Heart left ventricle (tissue), 13 donors: ENCODE results near the gene CTSK.

ENCODE experiments used
- POLR2A ChIP-seq, 2 donors: fragments of 450-650 bp; IDR thresholded peaks; one replicate each; pipeline ENCODE4 v1.6.1; 2017; ENCODE audit warnings: antibody characterized with exemption in 2 of 2, mild to moderate bottlenecking in 2 of 2, moderate library complexity in 2 of 2
- TF ChIP-seq, protein P1 (sequence below), 12 donors: fragments of 200-600 bp; sonication (generic) in 4 of 12; IDR thresholded peaks; one replicate each; pipeline versions ENCODE4 v1.5.0 to v1.8.0; 2018 to 2022; ENCODE audit warnings: antibody characterized with exemption in 12 of 12, mild to moderate bottlenecking in 5 of 12
- donor health status: ischemic (EF 13 %, LVEDD 7.1; RV severe dilation, severe dysfunction).
- donor health status: DM: no; HTN: yes; CAD: no.
- donor health status: DM: no; HTN: no; CAD: no.
- donor health status: ischemic (EF 25% LVEDD 6.9; RV normal size, moderate dysfunction).
- donor health status: ischemic (EF 25% LVEDD 5.7; RV mildly dilated, moderate dysfunction).
- donor health status: ischemic (EF 35%, LVEDD 5.7; RV mildly dilated, moderate dysfunction).
- donor health status: nonischemic (EF 11% LVEDD 7.7; RV severe dilation, severe dysfunction).
- donor health status: DM: yes; HTN: yes; CAD: no.
- donor health status: PGD.
- donor health status: ischemic (EF 29% LVEDD 5.4; RV normal size, mild dysfunction).
- donor health status: nonischemic (EF 23%, LVEDD 6.1; RV moderate dilation, normal function).

DNA sequence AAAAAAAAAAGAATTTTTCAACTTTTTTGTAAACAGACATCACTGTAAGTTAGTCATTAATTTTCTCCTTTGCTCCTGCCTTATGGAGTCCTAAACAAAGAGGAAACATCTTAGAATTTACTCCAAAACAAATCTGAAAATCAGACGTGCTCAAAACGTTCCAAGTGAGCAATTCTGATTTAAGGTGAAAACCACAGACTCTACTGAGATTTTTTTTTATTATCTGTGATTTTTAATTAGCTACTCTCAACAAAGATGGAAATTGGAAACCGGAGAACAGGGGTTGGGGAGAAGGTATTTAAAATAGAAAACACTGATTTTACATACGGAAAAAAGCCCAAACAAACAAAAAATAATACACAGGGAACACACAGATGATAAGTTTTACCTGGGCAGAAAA, 7.8 kb upstream of the CTSK start:
- TF ChIP-seq, protein P1, sequence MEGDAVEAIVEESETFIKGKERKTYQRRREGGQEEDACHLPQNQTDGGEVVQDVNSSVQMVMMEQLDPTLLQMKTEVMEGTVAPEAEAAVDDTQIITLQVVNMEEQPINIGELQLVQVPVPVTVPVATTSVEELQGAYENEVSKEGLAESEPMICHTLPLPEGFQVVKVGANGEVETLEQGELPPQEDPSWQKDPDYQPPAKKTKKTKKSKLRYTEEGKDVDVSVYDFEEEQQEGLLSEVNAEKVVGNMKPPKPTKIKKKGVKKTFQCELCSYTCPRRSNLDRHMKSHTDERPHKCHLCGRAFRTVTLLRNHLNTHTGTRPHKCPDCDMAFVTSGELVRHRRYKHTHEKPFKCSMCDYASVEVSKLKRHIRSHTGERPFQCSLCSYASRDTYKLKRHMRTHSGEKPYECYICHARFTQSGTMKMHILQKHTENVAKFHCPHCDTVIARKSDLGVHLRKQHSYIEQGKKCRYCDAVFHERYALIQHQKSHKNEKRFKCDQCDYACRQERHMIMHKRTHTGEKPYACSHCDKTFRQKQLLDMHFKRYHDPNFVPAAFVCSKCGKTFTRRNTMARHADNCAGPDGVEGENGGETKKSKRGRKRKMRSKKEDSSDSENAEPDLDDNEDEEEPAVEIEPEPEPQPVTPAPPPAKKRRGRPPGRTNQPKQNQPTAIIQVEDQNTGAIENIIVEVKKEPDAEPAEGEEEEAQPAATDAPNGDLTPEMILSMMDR (IDR thresholded peaks at IDR 0.05), result no peak
- no peak for TF ChIP-seq POLR2A (IDR thresholded peaks at IDR 0.05)
